HG03565 (cell line): ENCODE measurements around the gene FARS2.

Experiments used
- ATAC-seq: cut with Tn5 transposase; IDR thresholded peaks from one replicate; pipeline ENCODE4 v1.9.1; 2021; ENCODE audit warnings: mild to moderate bottlenecking, moderate library complexity; ENCODE audit not compliant: unreplicated experiment

Gene FARS2

GRCh38 chr6:5707281-5708045, 446.1 kb downstream of the FARS2 start:
- no peak for ATAC-seq

GRCh38 chr6:5710516-5710915, 449.2 kb downstream of the FARS2 start:
- no peak for ATAC-seq

GRCh38 chr6:5710936-5711335, 449.6 kb downstream of the FARS2 start:
- ATAC-seq: no peak

GRCh38 chr6:5712349-5713215, 451.3 kb downstream of the FARS2 start:
- ATAC-seq: no peak

GRCh38 chr6:5713519-5713918, 452.2 kb downstream of the FARS2 start:
- no peak for ATAC-seq

GRCh38 chr6:5718231-5718947, 457.1 kb downstream of the FARS2 start:
- ATAC-seq: no peak

- peak; percentile 96 for ATAC-seq
Observed at GRCh38 chr6:5723841-5724691, 462.8 kb downstream of the FARS2 start.

- ATAC-seq: no peak
Observed at GRCh38 chr6:5724911-5725310, 463.6 kb downstream of the FARS2 start.

- no peak for ATAC-seq
Observed at GRCh38 chr6:5726976-5727718, 465.8 kb downstream of the FARS2 start.

GRCh38 chr6:5728351-5729079, 467.2 kb downstream of the FARS2 start:
- ATAC-seq: no peak

- no peak for ATAC-seq
Observed at GRCh38 chr6:5729080-5729434, 467.7 kb downstream of the FARS2 start.

GRCh38 chr6:5729813-5730517, 468.7 kb downstream of the FARS2 start:
- ATAC-seq: no peak

GRCh38 chr6:5730585-5731263, 469.4 kb downstream of the FARS2 start:
- no peak for ATAC-seq

GRCh38 chr6:5731435-5731834, 470.1 kb downstream of the FARS2 start:
- ATAC-seq: no peak

- no peak for ATAC-seq
Observed at GRCh38 chr6:5732496-5732895, 471.2 kb downstream of the FARS2 start.

- no peak for ATAC-seq
Observed at GRCh38 chr6:5736016-5736738, 474.9 kb downstream of the FARS2 start.

GRCh38 chr6:5737460-5737859, 476.1 kb downstream of the FARS2 start:
- no peak for ATAC-seq
